Measurements from ENCODE around the gene MGAT4A.

DNA sequence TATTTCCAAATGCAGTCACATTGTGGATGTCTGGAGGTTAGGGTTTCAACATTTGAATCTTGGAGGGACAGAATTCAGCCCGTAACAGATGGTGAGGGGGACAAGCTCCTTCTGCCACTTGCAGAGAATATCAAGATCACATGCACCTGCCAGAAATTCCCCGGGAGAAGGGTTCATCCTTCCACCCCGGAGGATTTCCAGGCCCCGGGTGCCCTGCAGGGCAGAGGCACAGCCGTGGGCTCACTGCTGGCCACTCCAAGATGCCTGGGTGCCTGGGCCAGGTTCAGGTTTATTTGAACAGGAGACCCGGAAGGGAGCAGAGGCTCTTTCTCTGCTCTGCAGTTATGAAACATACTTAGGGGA lies 38.2 kb upstream of the MGAT4A start:
- TF ChIP-seq, protein P1, sequence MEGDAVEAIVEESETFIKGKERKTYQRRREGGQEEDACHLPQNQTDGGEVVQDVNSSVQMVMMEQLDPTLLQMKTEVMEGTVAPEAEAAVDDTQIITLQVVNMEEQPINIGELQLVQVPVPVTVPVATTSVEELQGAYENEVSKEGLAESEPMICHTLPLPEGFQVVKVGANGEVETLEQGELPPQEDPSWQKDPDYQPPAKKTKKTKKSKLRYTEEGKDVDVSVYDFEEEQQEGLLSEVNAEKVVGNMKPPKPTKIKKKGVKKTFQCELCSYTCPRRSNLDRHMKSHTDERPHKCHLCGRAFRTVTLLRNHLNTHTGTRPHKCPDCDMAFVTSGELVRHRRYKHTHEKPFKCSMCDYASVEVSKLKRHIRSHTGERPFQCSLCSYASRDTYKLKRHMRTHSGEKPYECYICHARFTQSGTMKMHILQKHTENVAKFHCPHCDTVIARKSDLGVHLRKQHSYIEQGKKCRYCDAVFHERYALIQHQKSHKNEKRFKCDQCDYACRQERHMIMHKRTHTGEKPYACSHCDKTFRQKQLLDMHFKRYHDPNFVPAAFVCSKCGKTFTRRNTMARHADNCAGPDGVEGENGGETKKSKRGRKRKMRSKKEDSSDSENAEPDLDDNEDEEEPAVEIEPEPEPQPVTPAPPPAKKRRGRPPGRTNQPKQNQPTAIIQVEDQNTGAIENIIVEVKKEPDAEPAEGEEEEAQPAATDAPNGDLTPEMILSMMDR (conservative IDR thresholded peaks at IDR 0.05) = no peak
- no peak for TF ChIP-seq ZFX (IDR thresholded peaks at IDR 0.05)
